HG02610 (cell line): ENCODE data around the gene MASTL.
"Not testable (repeated sequence)": the region's sequence is repeated elsewhere in the genome, so short reads cannot be mapped to it uniquely, and the experiment has no call there.

Experiments used
- ATAC-seq: cut with Tn5 transposase; IDR thresholded peaks from one replicate; pipeline ENCODE4 v1.9.1; 2021; ENCODE audit warnings: mild to moderate bottlenecking, moderate library complexity; ENCODE audit not compliant: unreplicated experiment

MASTL gene

DNA sequence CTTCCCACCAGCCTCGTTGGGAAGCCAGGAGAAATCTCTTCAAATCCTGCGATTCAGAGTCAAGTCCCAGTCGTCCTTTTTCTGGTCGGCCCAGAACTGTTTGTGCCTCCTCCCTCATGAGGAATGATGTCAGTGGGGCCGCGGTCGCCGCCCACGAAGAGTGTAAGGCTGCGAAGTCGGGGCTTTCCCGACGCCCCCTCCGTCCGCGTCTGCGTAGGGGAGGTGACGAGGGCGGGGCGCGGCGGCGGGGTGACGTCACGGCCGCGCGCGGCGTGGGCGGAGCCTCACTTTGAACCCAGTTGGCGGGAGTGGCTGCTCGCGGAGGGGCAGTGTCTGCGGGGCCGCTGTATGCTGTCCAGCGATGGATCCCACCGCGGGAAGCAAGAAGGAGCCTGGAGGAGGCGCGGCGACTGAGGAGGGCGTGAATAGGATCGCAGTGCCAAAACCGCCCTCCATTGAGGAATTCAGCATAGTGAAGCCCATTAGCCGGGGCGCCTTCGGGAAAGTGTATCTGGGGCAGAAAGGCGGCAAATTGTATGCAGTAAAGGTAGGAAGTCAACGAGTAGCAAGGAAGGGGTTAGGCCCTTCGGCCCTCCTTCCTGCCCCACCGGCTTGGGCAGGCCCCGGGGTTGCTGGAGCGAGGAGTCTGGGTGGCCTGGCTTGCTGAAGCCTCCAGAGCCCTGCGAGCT, at the start of gene MASTL:
MASTL (plus strand) TSS at position 287 of the 689 bp plus-strand sequence; CDS start at position 362, 75 bp downstream.
- peak; percentile 80 for ATAC-seq

DNA sequence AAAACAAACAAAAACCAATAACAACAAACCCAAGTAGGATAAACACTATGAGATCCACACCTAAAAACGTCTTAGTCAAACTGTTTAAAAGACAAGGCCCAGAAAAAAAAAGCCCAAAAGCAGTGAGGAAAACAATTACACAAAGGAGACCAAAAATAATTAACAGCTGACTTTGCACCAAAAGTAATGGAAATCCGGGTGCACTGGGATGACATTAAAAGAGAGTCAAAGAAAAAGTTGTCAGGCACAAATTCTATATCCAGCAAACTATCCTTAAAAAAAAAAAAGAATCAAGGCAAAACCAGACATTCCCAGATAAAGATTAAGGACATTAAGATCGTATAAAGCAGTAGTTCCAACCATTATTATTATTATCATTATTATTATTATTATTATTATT, 47.0 kb upstream of the MASTL start:
- ATAC-seq, result no peak

DNA sequence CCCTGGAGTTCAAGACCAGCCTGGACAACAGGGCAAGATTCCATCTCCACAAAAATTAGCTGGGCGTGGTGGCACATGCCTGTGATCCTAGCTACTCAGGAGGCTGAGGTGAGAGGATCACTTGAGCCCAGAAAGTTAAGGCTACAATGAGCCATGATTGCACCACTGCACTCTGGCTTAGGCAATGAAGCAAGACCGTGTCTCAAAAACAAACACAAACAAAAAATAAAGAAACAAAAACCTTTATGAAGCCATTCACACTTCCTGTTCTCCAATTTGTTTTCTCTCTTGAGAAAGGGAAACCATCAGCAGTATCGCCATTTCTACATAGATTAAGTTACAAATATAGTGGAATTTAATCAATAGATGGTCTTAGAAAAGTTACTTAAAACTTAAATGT, 20.8 kb upstream of the MASTL start:
- no peak for ATAC-seq

DNA sequence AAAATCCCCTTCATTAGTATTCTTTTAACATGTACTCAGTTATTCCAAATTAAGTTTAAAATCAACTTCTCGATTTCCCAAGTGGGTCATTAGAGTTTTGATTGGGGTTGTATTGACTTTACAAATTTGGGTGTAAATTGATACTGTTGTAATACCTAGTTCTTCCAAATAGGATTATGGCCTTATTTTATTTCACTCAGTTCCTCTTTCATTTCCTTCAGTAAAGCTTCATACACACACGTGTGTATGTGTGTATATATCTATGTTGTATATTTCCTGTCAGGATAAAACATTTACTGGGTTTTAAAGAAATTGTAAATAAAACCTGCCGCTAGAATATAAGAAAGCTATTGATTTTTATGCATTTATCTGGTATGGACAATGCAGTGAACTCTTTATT, 16.9 kb upstream of the MASTL start:
- ATAC-seq, result no peak

DNA sequence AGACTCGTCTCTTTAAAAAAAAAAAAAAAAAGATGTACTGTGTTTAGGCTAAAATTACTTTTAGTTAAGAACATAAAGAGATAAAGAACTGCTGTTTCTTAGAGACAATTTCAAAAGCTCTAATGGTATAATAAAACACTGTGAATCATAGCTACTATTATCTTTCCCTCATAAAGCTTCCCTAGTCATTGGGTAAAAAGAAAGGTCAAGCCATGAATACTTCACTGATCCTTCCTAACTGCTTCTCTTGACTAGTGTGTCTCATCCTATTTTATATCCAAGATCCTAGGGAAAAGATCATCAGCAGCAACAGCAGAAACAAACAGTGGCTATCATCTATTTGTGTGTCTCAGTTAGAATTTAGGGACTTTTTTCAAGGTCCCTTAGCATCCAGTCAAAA, 11.5 kb upstream of the MASTL start:
- ATAC-seq, result no peak

DNA sequence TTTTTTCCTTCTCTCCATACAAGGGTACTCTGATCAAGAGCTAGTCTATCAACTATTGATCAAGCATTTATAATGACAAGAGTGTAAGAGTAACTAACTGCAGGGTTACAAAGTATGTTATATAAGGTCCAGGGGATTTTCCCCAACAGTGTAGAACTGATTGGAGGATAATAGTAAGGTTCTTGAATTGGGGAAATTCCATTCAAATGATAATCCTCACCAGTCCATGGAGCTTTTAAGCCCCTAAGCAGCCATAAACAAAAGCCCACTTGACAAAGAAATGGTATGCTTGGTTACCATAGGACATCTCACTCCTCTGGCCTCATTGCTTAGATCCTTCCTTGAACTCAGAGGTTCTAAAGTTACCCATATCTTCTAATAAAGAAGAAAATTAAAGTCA, 9.2 kb upstream of the MASTL start:
- ATAC-seq, result no peak

DNA sequence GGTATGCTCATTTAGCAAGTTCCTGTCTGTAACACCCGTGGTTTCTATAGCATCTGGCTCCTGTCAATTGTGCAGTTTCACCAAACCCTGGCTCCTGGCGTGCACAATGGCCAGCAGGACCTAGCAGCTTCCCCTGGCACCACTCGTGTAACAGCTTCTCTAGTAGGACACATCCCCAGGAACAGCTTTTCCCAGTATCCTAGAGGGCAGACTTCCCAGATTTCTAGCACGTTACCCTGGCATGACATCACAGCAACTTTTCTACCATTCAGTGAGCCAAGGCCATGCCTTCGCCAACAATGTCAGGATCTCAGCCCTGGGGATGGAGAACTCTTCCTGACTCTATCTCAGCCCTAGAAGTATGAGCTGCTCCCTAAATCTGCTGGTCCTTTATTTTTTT, 7.5 kb upstream of the MASTL start:
- no peak for ATAC-seq

DNA sequence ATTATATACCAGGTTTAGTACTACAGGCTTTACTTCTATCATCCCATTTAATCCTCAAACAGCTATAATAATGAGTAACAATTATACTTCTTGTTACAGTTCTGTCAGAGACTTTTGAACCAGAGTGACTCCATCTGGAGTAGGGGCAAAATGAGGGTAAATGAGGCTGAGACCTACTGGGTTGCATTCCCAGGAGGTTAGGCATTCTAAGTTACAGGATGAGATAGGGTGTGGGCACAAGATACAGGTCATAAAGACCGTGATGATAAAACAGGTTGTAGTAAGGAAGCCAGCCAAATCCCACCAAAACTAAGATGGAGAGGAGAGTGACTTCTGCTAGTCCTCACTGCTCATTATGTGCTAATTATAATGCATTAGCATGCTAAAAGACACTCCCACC, 4.9 kb upstream of the MASTL start:
- ATAC-seq, result no peak

DNA sequence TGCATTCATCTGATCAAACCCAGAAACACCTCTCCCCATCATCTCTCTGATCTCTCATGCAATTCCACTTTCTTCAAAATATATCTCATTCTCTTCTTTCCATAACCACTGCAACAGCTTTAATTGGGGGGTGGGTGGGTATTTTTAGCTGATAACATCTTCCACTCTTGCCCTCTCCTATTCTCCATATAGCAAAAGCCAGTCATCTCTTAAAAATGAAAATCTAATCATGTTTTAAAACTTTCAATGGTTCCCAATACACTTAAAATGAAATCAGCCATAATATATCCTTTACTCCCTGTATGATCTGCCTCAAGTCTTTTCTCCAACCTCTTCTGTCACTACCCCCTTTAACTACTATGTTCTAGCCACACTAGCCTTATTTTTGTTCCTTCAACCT, 2.5 kb upstream of the MASTL start:
- no peak for ATAC-seq

DNA sequence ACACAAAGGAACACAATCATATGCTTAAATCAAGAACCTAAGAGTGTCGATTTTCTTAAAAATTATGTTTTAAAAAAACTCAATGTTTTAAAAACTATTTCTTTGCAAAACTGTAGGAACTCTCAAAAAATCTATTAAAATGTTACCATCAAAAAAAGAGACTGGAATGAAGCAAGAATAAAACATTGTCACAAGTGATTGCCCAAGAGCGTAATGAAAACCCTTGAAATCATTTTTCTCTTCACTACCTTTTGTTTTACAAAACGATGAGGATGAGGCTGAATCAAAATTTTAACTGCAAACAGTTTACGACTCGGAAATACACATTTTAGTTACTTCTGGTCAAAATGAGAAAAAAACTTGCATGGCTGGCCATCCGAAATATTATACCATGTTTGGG, 1.8 kb upstream of the MASTL start:
- no peak for ATAC-seq

DNA sequence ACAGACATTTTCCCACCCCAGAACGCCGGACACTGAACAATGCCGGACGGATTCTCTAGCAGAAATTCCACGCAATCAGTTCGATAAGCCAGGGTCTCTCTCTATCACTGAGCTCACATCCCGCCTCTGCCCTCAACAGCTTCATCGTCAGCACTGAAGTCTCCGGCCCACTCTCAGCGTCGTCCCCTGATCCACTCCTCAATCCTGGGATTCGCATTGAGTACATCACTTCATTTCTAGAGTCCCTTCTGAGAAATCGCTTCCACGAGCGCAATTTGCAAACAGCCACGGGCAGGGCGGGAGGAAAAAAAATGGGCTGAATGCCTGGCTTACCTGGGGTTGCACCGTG, 1.3 kb upstream of the MASTL start:
- ATAC-seq, result peak; percentile 5

DNA sequence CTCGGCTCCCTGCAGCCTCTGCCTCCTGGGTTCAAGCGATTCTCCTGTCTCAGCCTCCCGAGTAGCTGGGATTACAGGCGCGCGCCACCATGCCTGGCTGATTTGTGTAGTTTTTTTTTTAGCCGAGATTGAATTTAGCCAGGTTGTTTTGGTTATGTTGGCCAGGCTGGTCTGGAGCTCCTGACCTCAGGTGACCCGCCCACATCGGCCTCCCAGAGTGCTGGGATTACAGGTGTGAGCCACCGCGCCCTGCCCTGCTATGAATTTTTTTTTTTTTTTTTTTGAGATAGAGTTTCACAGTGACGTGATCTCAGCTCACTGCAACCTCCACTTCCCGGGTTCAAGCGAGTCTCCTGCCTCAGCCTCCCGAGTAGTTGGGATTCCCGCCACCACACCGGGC, 1.4 kb downstream of the MASTL start:
- ATAC-seq, result not testable (repeated sequence)

DNA sequence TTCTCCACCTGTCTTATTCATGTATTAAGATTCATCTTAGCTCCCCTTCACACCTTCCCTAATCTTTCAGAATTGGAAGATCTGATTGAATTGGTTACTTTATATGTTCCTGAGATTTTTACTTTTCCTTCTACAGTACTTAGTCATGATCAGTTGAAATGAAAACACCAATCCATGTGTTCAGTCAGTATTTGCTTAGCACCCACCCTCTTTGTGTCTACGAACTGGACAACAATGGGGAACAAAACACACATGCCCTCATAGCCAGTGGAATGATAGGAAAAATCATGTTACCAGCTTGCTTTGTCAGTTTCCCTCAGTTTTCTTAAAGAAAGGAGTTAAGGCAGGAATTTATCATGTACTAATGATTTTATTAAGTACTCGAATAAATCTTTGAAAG, 2.0 kb downstream of the MASTL start:
- no peak for ATAC-seq

DNA sequence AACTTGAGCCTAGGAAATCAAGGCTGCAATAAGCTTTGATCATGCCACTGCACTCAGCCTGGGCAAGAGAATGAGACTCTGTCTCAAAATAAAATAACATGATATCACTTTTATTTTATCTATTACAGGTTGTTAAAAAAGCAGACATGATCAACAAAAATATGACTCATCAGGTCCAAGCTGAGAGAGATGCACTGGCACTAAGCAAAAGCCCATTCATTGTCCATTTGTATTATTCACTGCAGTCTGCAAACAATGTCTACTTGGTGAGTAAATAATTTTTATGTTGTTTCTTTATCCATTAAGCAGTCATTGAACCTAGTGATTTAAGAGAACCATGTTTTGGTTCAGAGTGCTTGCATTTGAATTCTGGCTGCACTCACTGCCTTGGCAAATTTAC, 3.3 kb downstream of the MASTL start:
- ATAC-seq, result no peak

DNA sequence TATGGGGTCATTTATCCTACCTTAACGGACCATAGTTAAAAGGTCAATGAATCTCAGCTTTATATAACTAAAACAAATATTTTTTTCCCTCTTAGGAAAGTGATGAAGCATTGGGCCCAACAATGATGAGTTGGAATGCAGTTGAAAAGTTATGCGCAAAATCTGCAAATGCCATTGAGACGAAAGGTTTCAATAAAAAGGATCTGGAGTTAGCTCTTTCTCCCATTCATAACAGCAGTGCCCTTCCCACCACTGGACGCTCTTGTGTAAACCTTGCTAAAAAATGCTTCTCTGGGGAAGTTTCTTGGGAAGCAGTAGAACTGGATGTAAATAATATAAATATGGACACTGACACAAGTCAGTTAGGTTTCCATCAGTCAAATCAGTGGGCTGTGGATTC, 14.7 kb downstream of the MASTL start:
- ATAC-seq, result no peak

DNA sequence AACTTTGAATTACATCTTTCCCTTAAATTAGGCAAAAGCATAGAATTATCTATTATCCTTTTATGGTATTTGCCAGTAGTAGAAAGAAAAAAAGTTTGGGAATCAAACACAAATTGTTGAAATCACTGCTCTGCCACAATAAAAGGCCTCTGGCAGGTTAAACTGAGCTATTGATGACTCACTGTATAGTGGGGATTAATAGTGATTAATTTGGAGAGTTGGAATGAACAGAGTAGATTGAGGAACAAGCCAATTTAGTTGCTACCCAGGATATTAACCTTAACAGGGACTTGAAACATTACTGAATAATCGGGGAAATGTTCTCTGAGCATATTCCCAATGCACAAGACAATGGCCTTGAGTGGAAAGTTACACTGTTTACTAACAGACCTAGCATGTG, 33.1 kb downstream of the MASTL start:
- ATAC-seq, result no peak

DNA sequence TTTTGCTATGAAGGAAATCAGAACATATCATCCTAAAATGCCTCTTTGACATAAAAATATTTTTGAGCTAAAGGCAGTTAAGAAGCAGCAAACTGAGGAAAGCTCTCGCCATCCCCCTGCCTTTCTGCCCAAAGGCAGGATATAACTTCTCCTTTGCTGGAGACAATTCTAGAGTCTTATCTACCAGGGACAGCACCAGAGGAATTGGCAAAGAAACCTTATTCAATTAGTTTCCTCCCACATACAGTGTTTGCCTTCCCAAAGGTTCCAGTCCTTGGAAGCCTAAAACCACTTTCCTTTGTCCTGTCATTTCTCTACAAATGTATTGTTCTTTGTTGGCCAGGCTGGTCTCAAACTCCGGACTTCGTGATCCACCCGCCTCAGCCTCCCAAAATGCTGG, 33.7 kb downstream of the MASTL start:
- ATAC-seq, result no peak

DNA sequence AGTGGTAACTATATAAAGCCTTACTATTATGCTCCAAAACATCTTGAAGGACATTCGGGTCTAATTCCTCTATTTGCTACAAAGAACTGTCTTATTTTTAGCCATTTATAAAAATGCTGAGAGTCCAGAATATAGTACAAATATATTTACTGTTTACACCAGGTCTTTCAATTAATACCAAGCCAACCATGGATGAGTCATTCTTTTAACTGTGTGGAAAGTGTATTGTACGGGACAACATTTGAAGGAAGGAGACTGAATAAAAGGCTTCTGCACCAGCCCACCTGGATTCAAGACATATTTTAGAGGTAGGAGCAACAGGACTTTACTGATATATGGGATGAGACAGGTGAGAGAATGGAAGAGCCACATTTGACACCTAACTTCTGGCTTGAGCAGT, 35.4 kb downstream of the MASTL start:
- ATAC-seq, result no peak

DNA sequence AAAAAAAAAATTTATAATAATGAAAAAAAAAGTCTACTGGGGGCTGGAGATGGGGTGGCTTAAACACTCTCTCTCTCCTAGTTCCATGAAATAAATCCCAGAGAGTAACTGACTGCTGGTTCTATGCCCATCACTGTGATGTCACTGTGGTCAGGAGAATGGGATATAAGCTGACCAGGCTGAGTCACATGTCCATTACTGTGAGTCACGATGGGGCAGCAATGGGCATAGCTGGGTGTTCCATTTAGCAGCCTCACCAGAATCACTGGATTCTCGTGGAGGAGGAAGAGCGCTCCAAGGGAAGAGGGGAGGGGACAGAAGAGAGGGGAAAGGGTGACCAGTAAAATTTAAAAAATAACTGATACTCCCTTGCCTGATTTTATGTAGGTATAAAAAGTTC, 37.1 kb downstream of the MASTL start:
- ATAC-seq, result no peak

DNA sequence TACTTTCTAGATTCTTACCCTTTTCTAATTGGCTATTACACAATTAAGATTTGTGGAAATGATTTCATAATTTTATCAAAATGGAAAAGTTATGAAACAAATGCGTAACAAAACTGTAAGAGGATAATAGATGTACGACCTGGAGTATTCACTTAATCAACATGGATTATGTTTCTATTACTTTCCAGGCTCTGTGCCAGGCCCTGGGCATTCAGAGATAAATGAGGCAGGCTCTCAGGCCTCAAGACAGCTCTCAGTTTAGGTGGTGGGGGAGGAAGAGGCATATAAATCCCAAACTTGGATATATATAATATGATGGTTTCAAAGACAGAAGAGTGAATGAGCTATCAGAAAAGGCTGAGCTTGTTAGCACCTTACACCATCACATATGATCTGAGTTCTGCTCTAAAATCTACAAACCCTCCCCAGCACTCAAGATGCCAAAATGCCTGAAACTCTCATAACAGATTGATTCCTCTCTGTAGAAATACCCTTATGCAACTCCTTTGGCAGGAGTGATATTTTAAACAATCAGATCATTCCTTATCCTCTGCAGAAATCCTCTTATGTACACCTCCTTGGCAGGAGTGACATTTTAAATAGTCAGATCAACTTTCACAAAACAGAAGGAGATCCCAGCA, 42.9 kb downstream of the MASTL start:
- no peak for ATAC-seq

DNA sequence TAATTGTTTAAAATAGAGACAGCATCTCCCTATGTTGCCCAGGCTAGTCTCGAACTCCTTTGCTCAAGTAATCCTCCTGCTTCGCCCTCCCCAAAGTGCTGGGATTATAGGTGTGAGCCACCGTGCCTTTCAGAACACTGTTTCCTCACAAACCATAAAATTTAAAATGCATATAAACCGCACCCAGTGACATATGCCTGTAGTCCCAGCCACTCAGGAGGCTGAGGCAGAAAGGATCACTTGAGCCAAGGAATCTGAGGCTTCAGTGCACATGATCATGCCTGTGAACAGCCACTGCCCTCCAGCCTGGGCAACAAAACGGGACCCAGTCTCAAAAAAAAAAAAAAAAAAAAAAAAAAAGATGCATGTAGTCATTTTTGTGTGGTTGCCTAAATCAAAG, 48.7 kb downstream of the MASTL start:
- no peak for ATAC-seq

DNA sequence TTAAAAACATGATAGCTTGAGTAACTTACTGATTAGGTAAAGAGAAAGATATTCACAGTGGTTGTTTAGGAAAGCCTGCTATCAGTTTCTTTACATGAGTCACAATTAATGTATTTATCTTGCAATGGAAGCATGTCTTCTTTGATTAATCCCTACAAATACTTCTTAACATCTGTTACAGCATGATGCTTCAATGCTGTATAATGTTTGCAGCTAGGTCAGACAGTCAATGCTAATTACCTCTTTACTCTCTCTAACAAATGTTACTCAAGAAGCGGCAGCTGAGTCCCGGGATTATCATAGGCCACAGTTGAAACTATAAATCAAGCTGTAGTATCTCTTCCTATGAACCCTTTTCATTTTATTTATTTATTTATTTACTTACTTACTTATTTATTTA, 52.2 kb downstream of the MASTL start:
- ATAC-seq, result no peak

DNA sequence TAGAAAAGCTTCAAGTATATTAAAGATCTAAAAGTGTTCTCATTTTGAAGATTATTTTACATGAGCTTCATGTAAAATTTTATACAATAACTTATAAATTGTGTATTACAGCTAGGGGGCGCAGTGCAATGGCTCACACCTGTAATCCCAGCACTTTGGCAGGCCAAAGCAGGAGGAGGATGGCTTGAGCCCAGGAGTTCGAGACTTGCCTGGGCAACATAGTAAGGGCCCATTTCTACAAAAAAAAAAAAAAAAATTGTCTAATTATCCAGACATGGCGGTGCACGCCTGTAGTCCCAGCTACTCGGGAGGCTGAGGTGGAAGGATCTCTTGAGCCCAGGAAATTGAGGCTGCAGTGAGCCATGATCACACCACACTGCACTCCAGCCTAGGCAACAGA, 68.8 kb downstream of the MASTL start:
- no peak for ATAC-seq
